ENCODE data around the gene OR5AN1.

Gene OR5AN1

GRCh38 chr11:59401262-59401552 is 42.5 kb downstream of the OR5AN1 start:
- TF ChIP-seq CTCF (IDR thresholded peaks at IDR 0.05; ENCODE audit: insufficient read depth, low read length, poor library complexity, severe bottlenecking) (no peak), EZH2phosphoT487 (conservative IDR thresholded peaks at IDR 0.05; ENCODE audit: low read length) (no peak)
- Histone ChIP-seq H3K4me2 (ENCODE audit: low read depth, low read length, poor library complexity, severe bottlenecking) (no peak overlapping the region), H3K36me3 (ENCODE audit: low read length) (0 out of 2 replicates have a peak, but pooled peaks cover 3% of the 10 kb centered on the region), H3F3A (ENCODE audit: insufficient read depth) (no peaks in the 10 kb centered on the region), H3K4me3 (ENCODE audit: insufficient read depth, low read length, poor library complexity, severe bottlenecking) (no peak overlapping the region), H3K27me3 (ENCODE audit: low read length) (no peaks in the 10 kb centered on the region), H3K79me2 (ENCODE audit: insufficient read depth, low read length) (no peaks in the 10 kb centered on the region), H3K9ac (ENCODE audit: low read length) (no peak overlapping the region), H3K9me3 (ENCODE audit: insufficient read depth, low read length) (peaks cover 14% of the 10 kb centered on the region; the same call in 1 of the 2 replicates), H3K9me2 (replicated peaks; ENCODE audit: insufficient read depth, low read length) (no peaks in the 10 kb centered on the region), H4K20me1 (ENCODE audit: low read depth, low read length) (no peaks in the 10 kb centered on the region), H2AFZ (ENCODE audit: low read depth, low read length, severe bottlenecking) (no peak overlapping the region), H3K27ac (ENCODE audit: low read depth, low read length) (no peak overlapping the region)

GRCh38 chr11:59403546-59403945 is 44.9 kb downstream of the OR5AN1 start:
- no peaks in the 10 kb centered on the region for H3K9me2 ChIP-seq (replicated peaks; ENCODE audit: insufficient read depth, low read length)
- TF ChIP-seq EZH2phosphoT487 (conservative IDR thresholded peaks at IDR 0.05; ENCODE audit: low read length) (no peak), CTCF (IDR thresholded peaks at IDR 0.05; ENCODE audit: insufficient read depth, low read length, poor library complexity, severe bottlenecking) (no peak)
- no peak overlapping the region for H3K4me3 ChIP-seq (ENCODE audit: insufficient read depth, low read length, poor library complexity, severe bottlenecking)
- no peaks in the 10 kb centered on the region for H3F3A ChIP-seq (ENCODE audit: insufficient read depth)
- 0 out of 2 replicates have a peak, but pooled peaks cover 3% of the 10 kb centered on the region for H3K36me3 ChIP-seq (ENCODE audit: low read length)
- H3K27me3 ChIP-seq (ENCODE audit: low read length) = no peaks in the 10 kb centered on the region
- no peaks in the 10 kb centered on the region for H4K20me1 ChIP-seq (ENCODE audit: low read depth, low read length)
- H2AFZ ChIP-seq (ENCODE audit: low read depth, low read length, severe bottlenecking) = no peak overlapping the region
- peaks cover 20% of the 10 kb centered on the region; the same call in 1 of the 2 replicates for H3K9me3 ChIP-seq (ENCODE audit: insufficient read depth, low read length)
- H3K79me2 ChIP-seq (ENCODE audit: insufficient read depth, low read length) = no peaks in the 10 kb centered on the region
- no peak overlapping the region for H3K4me2 ChIP-seq (ENCODE audit: low read depth, low read length, poor library complexity, severe bottlenecking)
- H3K27ac ChIP-seq (ENCODE audit: low read depth, low read length) = no peak overlapping the region
- H3K9ac ChIP-seq (ENCODE audit: low read length) = no peak overlapping the region

GRCh38 chr11:59413646-59414045 is 55.0 kb downstream of the OR5AN1 start:
- H3K9me2 ChIP-seq (replicated peaks; ENCODE audit: insufficient read depth, low read length) = no peaks in the 10 kb centered on the region
- H3K27ac ChIP-seq (ENCODE audit: low read depth, low read length) = no peak overlapping the region
- H3K4me3 ChIP-seq (ENCODE audit: insufficient read depth, low read length, poor library complexity, severe bottlenecking) = no peak overlapping the region
- H3K9me3 ChIP-seq (ENCODE audit: insufficient read depth, low read length) = peaks cover 23% of the 10 kb centered on the region; the same call in 1 of the 2 replicates
- no peaks in the 10 kb centered on the region for H3K36me3 ChIP-seq (ENCODE audit: low read length)
- H3F3A ChIP-seq (ENCODE audit: insufficient read depth) = no peaks in the 10 kb centered on the region
- H2AFZ ChIP-seq (ENCODE audit: low read depth, low read length, severe bottlenecking) = no peak overlapping the region
- no peaks in the 10 kb centered on the region for H3K27me3 ChIP-seq (ENCODE audit: low read length)
- no peak overlapping the region for H3K4me2 ChIP-seq (ENCODE audit: low read depth, low read length, poor library complexity, severe bottlenecking)
- TF ChIP-seq CTCF (IDR thresholded peaks at IDR 0.05; ENCODE audit: insufficient read depth, low read length, poor library complexity, severe bottlenecking) = no peak
- TF ChIP-seq EZH2phosphoT487 (conservative IDR thresholded peaks at IDR 0.05; ENCODE audit: low read length) = no peak
- no peak overlapping the region for H3K9ac ChIP-seq (ENCODE audit: low read length)
- H4K20me1 ChIP-seq (ENCODE audit: low read depth, low read length) = no peaks in the 10 kb centered on the region
- no peaks in the 10 kb centered on the region for H3K79me2 ChIP-seq (ENCODE audit: insufficient read depth, low read length)
